Measurements from ENCODE around the gene PFN1. TPM values are rescaled to one million over a fixed set of nuclear protein-coding genes. Genes with fewer than 3 reads are reported as not detected.

The PFN1 gene
- polyA plus RNA-seq, 5 donors = 315 to 670 (median 399) TPM

GRCh38 chr17:4969551-4970173, 21.3 kb upstream of the PFN1 start:
- no peak for DNase-seq

- no peak for DNase-seq
Observed at GRCh38 chr17:4969047-4969550, 20.8 kb upstream of the PFN1 start.

DNA sequence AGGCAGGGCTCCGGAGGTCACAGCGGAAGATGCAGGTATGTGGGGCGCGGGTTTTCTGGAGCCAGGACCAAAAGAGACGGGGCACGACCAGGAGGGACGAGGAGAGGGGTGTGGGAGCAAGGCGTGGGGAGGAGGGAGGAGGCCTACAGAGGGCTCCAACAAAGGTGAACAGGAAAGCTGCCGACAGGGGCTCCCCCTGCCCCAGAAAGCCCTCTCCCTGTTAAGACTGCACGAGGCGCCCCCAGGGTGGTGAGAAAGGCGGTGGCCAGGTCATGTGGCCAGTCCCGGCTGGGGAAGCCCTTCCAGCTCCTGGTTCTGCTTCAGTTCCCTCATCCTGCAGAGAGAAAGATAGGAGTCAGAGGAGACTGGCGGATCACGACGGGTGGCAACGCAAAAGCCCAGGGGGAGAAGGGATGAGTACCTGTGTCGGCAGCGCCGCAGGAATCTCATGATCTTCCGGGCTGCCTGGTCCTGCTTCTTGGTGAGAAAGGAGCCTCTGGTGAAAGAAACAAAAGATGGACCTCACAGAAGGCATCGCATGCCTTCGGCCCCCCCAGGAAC, 20.2 kb upstream of the PFN1 start:
- DNase-seq = no peak

DNA sequence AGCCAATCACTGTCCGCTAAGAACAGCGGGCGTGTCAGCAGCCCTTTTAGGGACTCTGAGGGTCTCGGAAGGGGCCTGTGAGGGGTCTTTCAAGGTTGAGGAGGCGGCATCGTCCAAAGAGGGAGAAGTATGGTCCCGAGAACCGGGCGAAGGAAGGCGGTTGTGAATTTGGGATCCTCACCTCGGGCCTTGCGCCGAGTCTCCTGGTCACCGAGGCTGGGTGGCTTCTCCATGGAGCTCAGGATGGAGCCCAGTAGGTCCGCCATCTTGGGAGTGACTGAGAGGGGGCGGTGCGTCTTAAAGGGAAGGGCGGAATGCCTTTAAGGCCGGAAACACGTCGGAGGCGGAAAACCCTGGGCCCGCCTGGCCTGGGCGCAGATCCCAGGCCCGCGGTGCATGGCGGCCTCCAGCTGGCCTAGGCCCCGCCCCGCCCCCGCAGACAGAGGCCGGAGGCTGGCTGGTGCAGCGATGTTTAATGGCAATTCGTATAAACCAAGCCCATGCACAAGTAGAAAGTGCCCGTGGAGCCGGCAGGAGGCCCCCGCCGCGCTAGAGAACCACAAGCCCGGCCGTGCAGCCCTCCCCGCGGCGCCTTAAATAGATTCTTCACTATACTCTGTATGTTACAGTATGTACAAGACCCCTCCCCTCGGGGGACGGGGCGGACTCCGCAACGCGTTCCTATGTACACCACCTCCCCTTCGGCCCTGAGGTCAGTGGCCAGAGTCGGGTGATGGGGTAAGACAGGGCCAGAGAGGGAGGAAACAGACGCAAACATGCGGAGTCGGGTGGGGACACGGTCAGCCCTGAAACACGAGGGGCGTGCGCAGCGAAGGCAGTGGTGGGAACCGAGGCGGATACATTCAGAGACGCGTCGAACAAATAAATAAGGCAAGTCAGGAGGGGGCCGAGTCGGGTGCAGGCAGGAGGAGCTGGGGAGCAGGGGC, 19.5 kb upstream of the PFN1 start, which contains the start of gene SPAG7:
Gene SPAG7 (minus strand): TSS at position 279 of the 947 bp plus-strand sequence. CDS start 13 bp downstream, at position 266.
- DNase-seq = peak; percentile 100

- peak; percentile 99 for DNase-seq
Observed at GRCh38 chr17:4966844-4967538, 18.7 kb upstream of the PFN1 start.

- no peak for DNase-seq
Observed at GRCh38 chr17:4965311-4965986, 17.1 kb upstream of the PFN1 start.

DNA sequence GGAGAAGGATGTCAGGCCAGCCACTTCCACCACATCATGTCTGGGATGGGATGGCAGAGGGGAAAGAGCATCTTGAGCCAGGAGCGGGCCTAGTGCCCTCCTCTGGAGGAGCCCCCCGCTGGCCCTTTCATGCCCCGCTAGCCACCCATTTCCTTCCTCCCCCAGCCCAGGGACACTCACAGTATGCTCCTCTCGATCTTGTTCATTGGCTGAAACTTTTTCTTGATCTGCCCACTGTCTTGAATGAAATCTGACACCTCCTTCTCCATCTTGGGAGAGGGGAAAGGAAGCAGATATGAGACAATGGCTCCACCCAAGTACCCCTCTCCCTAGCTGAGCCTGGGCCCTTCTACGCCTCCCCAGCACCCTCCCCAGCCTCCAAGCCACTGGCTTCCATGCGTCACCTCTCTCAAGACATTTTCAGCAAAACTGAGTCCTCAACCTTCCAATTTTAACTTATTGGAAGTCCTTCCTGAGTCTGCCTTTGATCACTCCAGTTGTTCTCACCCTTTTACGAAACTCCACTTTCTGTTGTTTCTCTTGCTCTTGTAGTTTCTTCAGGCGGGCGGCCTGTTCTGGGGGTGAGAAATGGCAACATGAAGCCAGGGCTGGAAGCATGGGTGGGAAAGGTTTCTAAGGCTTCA, 12.1 kb upstream of the PFN1 start:
- DNase-seq = no peak

GRCh38 chr17:4959261-4959965, 11.1 kb upstream of the PFN1 start:
- DNase-seq = no peak

GRCh38 chr17:4958102-4958501, 9.8 kb upstream of the PFN1 start:
- no peak for DNase-seq

DNA sequence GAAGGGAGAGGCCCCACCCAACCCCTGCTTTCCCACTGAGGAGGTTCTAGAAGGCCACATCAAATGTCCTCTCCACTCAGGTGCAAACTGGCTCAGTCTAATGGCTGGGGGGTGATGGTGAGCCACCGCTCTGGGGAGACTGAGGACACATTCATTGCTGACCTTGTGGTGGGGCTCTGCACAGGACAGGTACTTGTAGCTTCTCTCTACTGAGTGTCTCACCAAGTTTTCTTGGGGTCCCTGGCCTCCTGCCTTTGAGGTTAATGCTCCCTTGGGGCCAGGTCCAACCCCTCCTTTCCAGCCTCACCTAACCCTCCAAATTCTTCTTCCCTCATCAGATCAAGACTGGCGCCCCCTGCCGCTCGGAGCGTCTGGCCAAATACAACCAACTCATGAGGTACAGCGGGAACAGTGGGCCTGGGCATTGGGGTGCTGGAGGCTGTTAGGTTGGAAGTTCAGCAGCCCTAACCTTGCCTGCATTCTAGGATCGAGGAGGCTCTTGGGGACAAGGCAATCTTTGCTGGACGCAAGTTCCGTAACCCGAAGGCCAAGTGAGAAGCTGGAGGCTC, 8.2 kb upstream of the PFN1 start:
- DNase-seq = no peak

DNA sequence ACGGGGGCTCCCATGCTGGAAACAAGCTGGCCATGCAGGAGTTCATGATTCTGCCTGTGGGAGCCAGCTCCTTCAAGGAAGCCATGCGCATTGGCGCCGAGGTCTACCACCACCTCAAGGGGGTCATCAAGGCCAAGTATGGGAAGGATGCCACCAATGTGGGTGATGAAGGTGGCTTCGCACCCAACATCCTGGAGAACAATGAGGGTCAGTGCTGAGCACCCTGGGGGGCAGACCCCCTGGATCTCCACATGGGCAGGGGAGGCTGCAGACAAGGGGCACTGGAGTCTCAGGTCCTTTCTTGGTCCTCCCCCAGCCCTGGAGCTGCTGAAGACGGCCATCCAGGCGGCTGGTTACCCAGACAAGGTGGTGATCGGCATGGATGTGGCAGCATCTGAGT, 6.8 kb upstream of the PFN1 start:
- DNase-seq = no peak

DNA sequence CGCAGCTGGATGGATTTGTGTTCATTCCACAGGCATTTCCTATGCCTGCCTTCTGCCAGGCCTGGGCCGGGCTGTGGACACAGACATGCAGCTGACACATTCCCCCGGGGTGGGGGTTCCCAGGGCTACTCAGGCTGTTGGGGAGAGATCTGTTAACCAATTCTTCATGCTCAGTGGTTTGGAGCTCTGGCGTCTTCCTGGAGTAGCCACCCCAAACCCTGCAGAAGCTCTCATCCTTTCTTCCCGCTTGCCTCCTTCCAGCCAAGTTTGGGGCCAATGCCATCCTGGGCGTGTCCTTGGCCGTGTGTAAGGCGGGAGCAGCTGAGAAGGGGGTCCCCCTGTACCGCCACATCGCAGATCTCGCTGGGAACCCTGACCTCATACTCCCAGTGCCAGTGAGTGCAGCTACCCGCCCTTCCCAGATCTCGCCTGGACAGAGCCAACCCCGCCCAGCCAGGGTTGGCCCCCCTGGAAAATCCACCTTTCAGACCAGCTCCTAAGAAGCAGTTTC, 5.2 kb upstream of the PFN1 start:
- no peak for DNase-seq

GRCh38 chr17:4951486-4951885, 3.2 kb upstream of the PFN1 start:
- no peak for DNase-seq

DNA sequence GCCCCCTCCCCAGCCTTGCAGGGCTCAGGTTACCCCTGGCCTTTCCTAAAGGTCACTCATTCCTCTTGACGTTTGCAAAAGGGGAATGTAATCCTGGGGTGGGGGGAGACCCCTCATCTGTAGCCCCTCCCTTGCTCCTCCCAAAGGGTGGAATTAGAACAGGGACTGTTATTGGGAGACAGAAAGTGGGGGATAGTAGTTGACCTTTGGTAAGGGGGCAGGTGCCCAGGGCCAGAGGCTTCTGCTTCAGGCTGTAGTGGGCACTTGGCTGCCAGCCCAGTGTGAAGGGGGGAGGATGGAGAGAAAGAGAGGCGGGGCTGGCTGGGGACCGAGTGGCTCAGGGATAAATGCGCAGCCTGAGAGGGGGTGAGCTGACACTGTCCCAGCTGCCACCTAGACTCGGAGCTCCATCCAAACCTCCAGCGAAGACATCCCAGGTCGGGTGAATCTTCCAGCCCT, 2.4 kb upstream of the PFN1 start, which contains the start of gene ENO3:
Gene ENO3 (plus strand): TSS at position 374 of the 459 bp plus-strand sequence. CDS start 711 bp downstream, outside the sequence.
- DNase-seq = no peak

GRCh38 chr17:4950075-4950745, 1.9 kb upstream of the PFN1 start:
- DNase-seq = peak; percentile 33 to 45

DNA sequence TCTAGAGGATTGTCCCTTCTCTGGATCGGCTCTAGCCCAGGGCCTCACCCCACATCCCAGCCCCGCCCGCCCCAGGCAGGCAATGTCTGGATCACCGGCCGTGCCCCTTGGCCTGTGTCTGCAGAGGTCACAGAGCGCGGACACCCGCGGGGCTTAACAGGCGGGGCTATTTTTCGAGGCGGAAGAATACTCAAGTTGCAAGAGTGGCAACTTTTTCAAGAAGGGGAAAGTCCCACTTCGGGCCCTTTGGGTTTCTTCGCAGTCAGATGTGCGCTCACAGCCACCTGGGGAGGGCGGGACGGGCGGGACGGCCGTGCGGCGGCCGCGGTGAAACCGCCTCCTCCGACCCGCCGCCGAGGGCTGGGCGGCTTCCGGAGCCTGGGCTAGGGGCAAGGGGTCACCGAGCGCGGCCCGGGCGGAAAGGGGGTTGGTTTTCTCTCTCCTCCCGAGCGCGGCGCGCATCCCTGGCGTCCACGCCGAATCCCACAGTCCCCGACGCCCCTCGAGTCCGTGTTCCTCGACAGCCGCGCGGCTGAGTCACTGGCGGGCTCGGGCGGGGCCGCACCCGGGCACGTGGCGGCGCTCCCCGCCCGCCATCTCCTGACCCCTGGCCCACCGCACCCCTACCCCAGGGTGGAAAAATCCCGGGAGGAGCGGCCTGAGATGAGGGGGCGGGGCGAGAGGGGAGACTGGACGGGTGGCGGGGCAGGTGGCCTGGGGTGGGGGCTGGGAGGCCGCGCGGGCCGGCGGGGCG, 1.2 kb upstream of the PFN1 start:
- peak; percentile 46 to 65 for DNase-seq

- peak; percentile 90 to 93 for DNase-seq
Observed at GRCh38 chr17:4948931-4949320, 596 bp upstream of the PFN1 start.

Data from right lung (tissue), 5 donors.